Common myeloid progenitor, CD34-positive (primary cell): ENCODE results near the gene APPL1.
"Not testable (repeated sequence)": the region's sequence is repeated elsewhere in the genome, so short reads cannot be mapped to it uniquely, and the experiment has no call there.

Experiments used
- CTCF ChIA-PET: fragments of 350-600 bp; sonication (Branson Sonifier 250); formaldehyde crosslinking; loops from one replicate; lab custom pipeline; 2021; ENCODE audit warnings: antibody characterized with exemption; lab: Charles Lee
- POLR2A ChIA-PET: fragments of 350-600 bp; sonication (Branson Sonifier 250); formaldehyde crosslinking; loops from one replicate; lab custom pipeline; 2021; ENCODE audit warnings: antibody characterized with exemption; lab: Charles Lee
- DNase-seq, 3 donors: peaks; one replicate each; pipeline versions ENCODE4 v3.0.0 to v3.0.0-alpha.2; 2013
- H3K27ac ChIP-seq, 2 experiments: 1 replicate in 1 of 2; 2 replicates in 1 of 2; pipeline ENCODE4 v1.7.0; 2013; ENCODE audit warnings: inconsistent platforms in 2 of 2, low read length in 2 of 2, mild to moderate bottlenecking in 2 of 2, low read depth in 1 of 2, moderate library complexity in 1 of 2; ENCODE audit not compliant: severe bottlenecking in 2 of 2, insufficient read depth in 1 of 2, poor library complexity in 1 of 2
- H3K27me3 ChIP-seq, 5 experiments: replicated peaks in 2 of 5; 1 replicate in 3 of 5; 2 replicates in 2 of 5; pipeline versions ENCODE4 v1.6.1 to v1.7.0; 2013; ENCODE audit warnings: low read length in 4 of 5, mild to moderate bottlenecking in 2 of 5, moderate library complexity in 2 of 5, inconsistent platforms in 1 of 5; ENCODE audit not compliant: insufficient read depth in 5 of 5, control insufficient read depth in 4 of 5
- H3K36me3 ChIP-seq, 4 experiments: 1 replicate in 2 of 4; 2 replicates in 2 of 4; pipeline versions ENCODE4 v1.6.1 to v1.7.0; 2013; ENCODE audit warnings: low read length in 3 of 4, control low read depth in 1 of 4, mild to moderate bottlenecking in 1 of 4; ENCODE audit not compliant: control insufficient read depth in 4 of 4, insufficient read depth in 4 of 4
- H3K4me1 ChIP-seq, 4 experiments: 1 replicate in 3 of 4; 2 replicates in 1 of 4; pipeline versions ENCODE4 v1.6.1 to v1.7.1; 2013; ENCODE audit warnings: low read length in 3 of 4, mild to moderate bottlenecking in 3 of 4, control low read depth in 1 of 4, inconsistent platforms in 1 of 4, moderate library complexity in 1 of 4; ENCODE audit not compliant: control insufficient read depth in 4 of 4, insufficient read depth in 4 of 4; ENCODE audit errors: control extremely low read depth in 1 of 4
- H3K4me3 ChIP-seq, 7 experiments: 1 replicate in 4 of 7; 2 replicates in 3 of 7; pipeline versions ENCODE4 v1.5.1 to v1.7.0; 2013; ENCODE audit warnings: mild to moderate bottlenecking in 7 of 7, low read length in 6 of 7, moderate library complexity in 6 of 7, inconsistent platforms in 2 of 7, low read depth in 2 of 7, control low read depth in 1 of 7; ENCODE audit not compliant: insufficient read depth in 4 of 7, control insufficient read depth in 1 of 7; ENCODE audit errors: extremely low read depth in 1 of 7
- H3K9me3 ChIP-seq, 5 experiments: 1 replicate in 4 of 5; 2 replicates in 1 of 5; pipeline versions ENCODE4 v1.6.1 to v1.7.1; 2013; ENCODE audit warnings: low read length in 4 of 5, mild to moderate bottlenecking in 2 of 5, inconsistent platforms in 1 of 5, low read depth in 1 of 5, moderate library complexity in 1 of 5; ENCODE audit not compliant: control insufficient read depth in 4 of 5, insufficient read depth in 2 of 5; ENCODE audit errors: control extremely low read depth in 1 of 5
- WGBS: methylation state at CpG from one replicate; pipeline ENCODE4 v1.1.5; 2013; ENCODE audit not compliant: insufficient coverage; 5-methylcytosine and 5-hydroxymethylcytosine counted together

Gene APPL1

DNA sequence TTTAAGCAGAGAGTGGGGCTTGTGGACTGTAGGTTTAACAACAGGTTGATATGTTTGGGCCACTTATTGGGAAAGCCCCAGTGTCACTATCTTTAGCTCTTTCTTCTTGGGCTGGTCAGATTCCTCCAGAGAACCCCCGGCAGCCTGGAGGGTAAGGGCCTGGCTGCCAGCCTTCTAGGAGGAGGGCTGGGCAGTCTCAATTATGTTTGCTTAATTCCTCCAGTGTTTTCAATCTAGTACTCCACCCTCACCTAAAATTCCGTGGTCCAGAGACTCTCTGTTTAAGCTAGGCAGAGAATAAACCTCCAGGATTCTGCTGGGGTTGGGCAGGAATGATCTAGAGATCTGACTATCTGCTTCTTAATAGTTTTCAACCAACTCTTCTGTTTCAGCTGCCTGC lies 59.7 kb downstream of the APPL1 start:
- ChIA-PET CTCF (interaction anchor here (0.5 to 0.9 kb wide), 2 partner anchors 11 to 14 kb away, joined by 3 read pairs; no protein-coding TSS in a partner anchor), POLR2A (no interaction called here)
- Histone ChIP-seq H3K36me3 (no peaks in the 10 kb centered on the region), H3K27me3 (peaks cover 0 to 9% (median 2%) of the 10 kb centered on the region in 5 experiments), H3K4me3 (no peak overlapping the region), H3K27ac (no peak overlapping the region), H3K4me1 (peaks cover 0 to 4% (median 0%) of the 10 kb centered on the region in 4 experiments), H3K9me3 (peaks cover 0 to 4% (median 3%) of the 10 kb centered on the region in 5 experiments)
- DNase-seq = no peak
- WGBS = 100% methylated on average over 1 of the region's 2 CpGs

DNA sequence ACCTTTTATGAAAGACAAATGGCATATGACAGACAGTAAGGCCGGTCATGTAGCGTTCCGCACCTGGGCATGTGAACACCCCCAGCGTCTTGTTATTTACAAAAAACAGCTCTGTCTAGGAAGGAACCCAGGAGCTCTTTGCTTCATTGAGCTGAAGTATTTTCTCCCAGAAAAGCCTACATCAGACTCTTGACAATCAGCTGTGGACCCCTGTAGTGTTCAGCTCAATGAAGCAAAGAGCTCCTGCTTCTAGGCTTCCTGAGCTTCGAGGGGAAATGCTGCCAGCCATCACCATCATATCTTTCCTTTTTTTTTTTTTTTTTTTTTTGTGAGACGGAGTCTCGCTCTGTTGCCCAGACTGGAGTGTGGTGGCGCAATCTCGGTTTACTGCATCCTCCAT lies 60.9 kb downstream of the APPL1 start:
- Histone ChIP-seq H3K27me3 (peaks cover 0 to 7% (median 2%) of the 10 kb centered on the region in 5 experiments), H3K4me3 (no peak overlapping the region), H3K36me3 (no peaks in the 10 kb centered on the region), H3K27ac (no peak overlapping the region), H3K9me3 (peaks cover 0 to 4% (median 3%) of the 10 kb centered on the region in 5 experiments), H3K4me1 (no peaks in the 10 kb centered on the region)
- ChIA-PET POLR2A (no interaction called here), CTCF (interaction anchor here (0.7 kb wide), 1 partner anchor 13 kb away, joined by 3 read pairs; no protein-coding TSS in a partner anchor)
- 96% methylated on average over 5 of the region's 9 CpGs for WGBS
- no peak for DNase-seq

GRCh38 chr3:57292159-57292896 lies 64.8 kb downstream of the APPL1 start, which contains the start of gene ASB14:
ASB14 (minus strand) TSS chr3:57292685; CDS start chr3:57292033, 652 bp downstream.
- no peaks in the 10 kb centered on the region for H3K4me1 ChIP-seq
- H3K36me3 ChIP-seq = no peaks in the 10 kb centered on the region
- no peaks in the 10 kb centered on the region for H3K9me3 ChIP-seq
- POLR2A ChIA-PET = no interaction called here
- peaks cover 0 to 4% (median 0%) of the 10 kb centered on the region in 5 experiments for H3K27me3 ChIP-seq
- CTCF ChIA-PET = interaction anchor here (0.5 to 1.5 kb wide), 3 partner anchors 12 to 143 kb away, joined by 3 to 4 read pairs (median 3); no protein-coding TSS in a partner anchor
- 100% methylated on average over 1 of the region's 1 CpG for WGBS
- H3K4me3 ChIP-seq = no peak within 1 kb of the TSS
- no peak for DNase-seq
- H3K27ac ChIP-seq = no peak within 1 kb of the TSS

- H3K4me1 ChIP-seq = no peaks in the 10 kb centered on the region
- ChIA-PET POLR2A (interaction anchor here (0.6 kb wide), 1 partner anchor 201 kb away, joined by 4 read pairs; no protein-coding TSS in a partner anchor), CTCF (interaction anchor here (1.5 kb wide), 1 partner anchor 42 kb away, joined by 3 read pairs; no protein-coding TSS in a partner anchor)
- no peaks in the 10 kb centered on the region for H3K36me3 ChIP-seq
- DNase-seq = no peak
- no peaks in the 10 kb centered on the region for H3K9me3 ChIP-seq
- H3K27me3 ChIP-seq = peaks cover 0 to 4% (median 0%) of the 10 kb centered on the region in 5 experiments
- H3K4me3 ChIP-seq = no peak overlapping the region
- WGBS = 100% methylated on average over 2 of the region's 4 CpGs
- no peak overlapping the region for H3K27ac ChIP-seq
These were observed 65.5 kb downstream of the APPL1 start for GRCh38 chr3:57292897-57293526.

GRCh38 chr3:57298041-57298440 lies 70.5 kb downstream of the APPL1 start:
- Histone ChIP-seq H3K27me3 (no peaks in the 10 kb centered on the region), H3K9me3 (no peaks in the 10 kb centered on the region), H3K27ac (no peak overlapping the region), H3K36me3 (no peaks in the 10 kb centered on the region), H3K4me3 (no peak overlapping the region), H3K4me1 (no peaks in the 10 kb centered on the region)
- CTCF ChIA-PET = interaction anchor here (1.5 kb wide), 1 partner anchor 11 kb away, joined by 3 read pairs; no protein-coding TSS in a partner anchor
- POLR2A ChIA-PET = no interaction called here
- DNase-seq = no peak
- whole genome bisulfite sequencing = 91% methylated on average over 1 of the region's 1 CpG

DNA sequence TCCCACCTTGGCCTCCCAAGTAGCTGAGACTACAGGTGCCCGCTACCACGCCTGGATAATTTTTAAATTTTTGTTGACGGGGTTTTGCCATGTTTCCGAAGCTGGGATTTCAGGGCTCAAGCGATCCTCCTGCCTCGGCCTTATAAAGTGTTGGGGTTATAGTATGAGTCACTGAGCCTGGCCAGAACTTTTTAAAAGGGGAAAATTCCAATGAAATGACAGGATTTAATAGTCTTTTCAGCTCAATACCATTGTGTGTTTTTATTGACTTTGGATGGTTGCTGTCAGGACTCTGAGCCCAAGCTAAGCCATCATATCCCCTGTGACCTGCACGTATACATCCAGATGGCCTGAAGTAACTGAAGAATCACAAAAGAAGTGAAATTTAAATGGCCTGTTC lies 76.0 kb downstream of the APPL1 start:
- CTCF ChIA-PET, DNase-seq, H3K27ac ChIP-seq: not testable (repeated sequence)

More for the DNA sequence above, 76.0 kb downstream of the APPL1 start:
- H3K36me3 ChIP-seq, H3K27me3 ChIP-seq, H3K4me1 ChIP-seq, H3K9me3 ChIP-seq, POLR2A ChIA-PET, H3K4me3 ChIP-seq: not testable (repeated sequence)
- 94% methylated on average over 3 of the region's 7 CpGs for WGBS
